GM21381 (cell line): Measurements from ENCODE around the gene CXXC5.
A peak's percentile ranks its signal among the peaks of the same experiment; 100 is the strongest.

Experiments used
- ATAC-seq: cut with Tn5 transposase; IDR thresholded peaks from one replicate; pipeline ENCODE4 v1.9.1; 2021; ENCODE audit warnings: mild to moderate bottlenecking, moderate library complexity; ENCODE audit not compliant: unreplicated experiment

Gene CXXC5

DNA sequence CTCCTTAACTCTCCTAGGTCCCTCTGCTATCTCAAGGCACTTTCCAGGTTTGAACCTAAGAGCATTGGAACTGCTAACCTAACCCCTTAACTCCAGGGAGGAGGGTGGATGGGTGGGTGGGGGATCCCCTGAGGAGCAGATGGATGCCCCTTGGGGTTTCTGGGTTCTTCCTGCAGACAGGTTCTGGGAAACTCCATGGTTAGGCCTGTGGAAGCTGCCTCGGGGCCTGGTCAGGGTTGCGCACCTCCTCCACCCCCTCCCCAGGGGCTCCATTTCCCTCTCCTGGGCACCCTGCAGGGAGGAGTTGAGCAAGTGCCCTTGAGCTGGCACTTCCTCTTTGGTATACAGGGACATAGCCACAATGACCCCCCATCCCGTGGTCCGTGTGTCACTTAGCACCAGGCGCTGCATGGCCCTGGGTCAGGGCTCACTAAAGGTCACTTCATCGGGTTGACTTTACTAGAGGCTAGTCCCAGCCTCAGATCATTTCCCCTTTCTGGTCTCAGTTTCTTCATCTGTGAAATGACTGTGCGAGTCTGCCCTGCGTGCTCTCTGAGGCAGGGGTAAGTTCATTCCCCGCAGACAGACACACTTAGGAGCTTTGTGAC lies 16.0 kb downstream of the CXXC5 start:
- ATAC-seq = peak; percentile 48

- no peak for ATAC-seq
These were observed 16.7 kb downstream of the CXXC5 start for GRCh38 chr5:139664727-139665351.

GRCh38 chr5:139665626-139666025 lies 17.5 kb downstream of the CXXC5 start:
- no peak for ATAC-seq

DNA sequence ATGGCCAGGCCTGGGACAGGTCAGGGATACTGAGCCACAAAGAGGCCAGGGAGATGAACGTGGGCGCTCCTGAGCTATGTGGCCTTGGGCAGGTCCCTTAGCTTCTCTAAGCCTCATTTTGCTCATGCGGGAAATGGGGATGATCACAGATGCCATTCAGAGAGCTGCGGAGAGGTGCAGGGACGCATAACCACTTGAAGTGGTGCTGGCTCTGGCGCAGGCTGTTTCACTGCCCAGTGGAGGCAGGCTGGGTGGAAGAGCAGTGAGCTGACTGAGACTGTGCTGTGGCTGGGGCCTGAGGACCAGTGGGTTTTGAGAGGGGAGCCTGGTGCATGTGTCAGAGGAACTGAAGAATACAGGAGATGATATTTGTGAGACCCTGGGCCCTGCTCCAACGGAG lies 18.4 kb downstream of the CXXC5 start:
- no peak for ATAC-seq

GRCh38 chr5:139667001-139667729 lies 19.0 kb downstream of the CXXC5 start:
- ATAC-seq = no peak

DNA sequence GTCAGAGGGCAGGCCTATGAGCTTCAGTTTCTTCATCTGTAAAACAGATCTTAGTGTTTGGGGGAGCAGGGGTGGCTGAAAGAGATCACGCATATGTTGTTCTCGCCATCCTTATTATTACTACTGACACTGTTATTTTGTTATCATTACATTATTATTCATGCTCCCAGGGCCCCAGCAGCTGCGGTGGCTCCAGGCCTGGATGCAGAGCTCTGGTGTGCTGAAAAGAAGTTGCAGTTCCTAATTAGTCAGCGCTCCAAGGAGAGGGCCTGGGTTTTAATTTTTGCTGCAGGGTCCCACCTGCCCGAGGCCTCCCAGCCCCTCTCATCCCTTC lies 19.5 kb downstream of the CXXC5 start:
- no peak for ATAC-seq

DNA sequence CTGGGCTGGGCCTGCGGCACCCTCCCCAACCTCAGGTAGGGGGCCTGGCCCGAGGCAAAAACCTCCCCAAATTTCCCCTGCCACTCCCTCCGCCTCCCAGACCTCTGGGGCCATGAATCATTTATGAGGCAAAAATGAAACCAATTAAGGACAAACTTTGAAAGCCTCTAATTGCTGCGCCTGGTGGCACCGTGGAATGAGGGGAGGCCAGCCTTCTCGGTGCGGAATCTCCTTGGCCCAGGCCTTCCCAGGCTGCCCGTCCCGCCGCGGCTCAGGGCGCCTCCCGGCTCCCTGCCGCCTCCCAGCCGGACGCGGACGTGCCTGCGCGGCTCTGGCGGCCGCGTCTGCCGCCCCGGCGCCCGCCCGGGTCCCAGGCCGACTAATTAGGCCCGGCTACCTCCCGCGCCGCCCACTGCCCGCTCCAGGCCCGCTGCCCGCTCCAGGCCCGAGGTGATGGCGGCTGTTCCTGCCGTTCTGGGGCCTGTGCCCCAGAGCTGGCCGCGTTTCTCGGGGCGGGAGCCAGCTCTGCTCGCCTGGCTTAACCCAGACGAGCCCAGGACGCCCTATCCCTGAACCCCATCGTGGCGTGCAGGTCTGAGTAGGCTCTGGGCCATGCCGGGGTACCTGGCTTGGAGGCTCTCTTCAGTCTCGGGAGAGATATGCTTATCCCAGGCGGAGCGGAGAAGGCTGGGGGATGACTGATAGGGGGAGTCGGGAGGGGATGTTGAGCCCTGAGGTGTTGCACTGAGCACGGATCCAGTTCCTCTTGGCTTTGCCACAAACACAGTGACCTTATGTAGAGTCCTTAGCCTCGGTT lies 20.1 kb downstream of the CXXC5 start:
- no peak for ATAC-seq

- no peak for ATAC-seq
These were observed 20.9 kb downstream of the CXXC5 start for GRCh38 chr5:139668924-139669661.

GRCh38 chr5:139669662-139670368 lies 21.7 kb downstream of the CXXC5 start:
- ATAC-seq = peak; percentile 31

DNA sequence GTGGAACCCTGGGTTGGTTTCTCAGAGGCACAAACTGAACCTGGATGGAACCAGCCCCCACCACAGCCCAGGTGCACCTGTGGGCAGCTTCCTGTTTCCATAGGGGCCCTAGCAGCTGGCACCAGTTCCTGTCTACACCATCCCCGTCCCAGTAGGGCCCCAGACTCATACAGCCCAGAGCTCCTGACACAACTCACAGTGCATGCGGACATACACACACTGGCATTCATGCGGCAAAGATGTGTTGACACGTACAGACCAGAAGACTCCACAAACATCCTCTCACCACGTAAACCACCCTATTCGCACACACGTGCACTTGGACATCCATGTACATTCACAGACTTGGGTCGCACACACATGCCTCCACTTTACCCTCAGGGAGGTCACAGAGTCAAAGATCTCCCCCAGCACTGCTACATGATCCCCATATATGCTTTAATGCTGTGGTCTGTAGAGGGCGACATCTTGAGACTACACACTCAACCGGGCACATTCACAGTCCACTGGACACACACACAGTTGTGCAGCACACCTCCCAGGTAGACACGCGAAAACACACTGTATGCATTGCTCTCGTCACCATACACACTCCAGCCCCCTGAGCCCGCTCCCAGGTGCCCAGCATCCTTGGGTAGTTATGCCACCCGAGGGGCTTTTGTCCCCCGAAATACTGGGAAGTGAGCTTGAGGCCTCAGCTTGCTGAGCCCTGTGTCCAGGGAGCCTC lies 22.4 kb downstream of the CXXC5 start:
- peak; percentile 45 for ATAC-seq

- ATAC-seq = no peak
These were observed 23.1 kb downstream of the CXXC5 start for GRCh38 chr5:139671096-139671841.

DNA sequence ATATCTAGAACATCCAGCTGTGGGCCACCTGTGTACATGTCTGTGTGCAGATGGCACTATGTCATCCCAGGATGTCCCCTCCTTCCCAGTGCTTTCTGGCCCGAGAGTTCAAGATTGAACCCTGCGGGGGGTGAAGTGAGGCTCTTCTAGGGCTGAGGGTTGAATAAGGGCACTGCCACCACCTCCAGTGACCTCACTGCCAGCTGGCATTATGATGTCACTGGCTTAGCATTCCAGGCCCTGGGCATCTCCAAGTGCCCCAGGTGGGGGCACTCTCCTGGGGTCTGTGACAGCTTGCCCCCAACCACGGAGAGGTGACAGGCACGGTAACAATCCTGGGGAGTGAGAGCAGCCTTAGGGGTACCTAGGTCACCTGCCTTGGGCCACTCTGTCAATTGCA lies 27.1 kb downstream of the CXXC5 start:
- no peak for ATAC-seq

DNA sequence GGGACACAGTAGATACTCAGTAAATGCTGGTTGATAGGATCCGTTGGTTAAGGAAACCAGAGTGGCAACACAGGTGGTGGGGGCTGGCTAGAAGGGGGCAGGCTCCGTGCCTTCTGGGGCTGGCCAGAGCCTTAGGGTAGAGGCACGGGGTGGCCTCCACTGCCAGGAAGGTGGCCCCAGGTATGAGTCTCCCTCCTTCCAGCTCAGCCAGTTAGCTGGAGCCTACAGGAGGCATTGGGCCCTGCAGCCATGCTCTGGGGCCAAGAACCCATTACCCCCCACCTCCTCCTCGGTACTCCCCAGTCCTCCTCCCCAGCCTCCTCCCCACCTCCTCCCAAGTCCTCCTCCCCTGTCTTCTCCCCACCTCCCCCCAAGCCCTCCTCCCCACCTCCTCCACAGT lies 27.7 kb downstream of the CXXC5 start:
- ATAC-seq = no peak

- no peak for ATAC-seq
These were observed 28.3 kb downstream of the CXXC5 start for GRCh38 chr5:139676406-139676805.

DNA sequence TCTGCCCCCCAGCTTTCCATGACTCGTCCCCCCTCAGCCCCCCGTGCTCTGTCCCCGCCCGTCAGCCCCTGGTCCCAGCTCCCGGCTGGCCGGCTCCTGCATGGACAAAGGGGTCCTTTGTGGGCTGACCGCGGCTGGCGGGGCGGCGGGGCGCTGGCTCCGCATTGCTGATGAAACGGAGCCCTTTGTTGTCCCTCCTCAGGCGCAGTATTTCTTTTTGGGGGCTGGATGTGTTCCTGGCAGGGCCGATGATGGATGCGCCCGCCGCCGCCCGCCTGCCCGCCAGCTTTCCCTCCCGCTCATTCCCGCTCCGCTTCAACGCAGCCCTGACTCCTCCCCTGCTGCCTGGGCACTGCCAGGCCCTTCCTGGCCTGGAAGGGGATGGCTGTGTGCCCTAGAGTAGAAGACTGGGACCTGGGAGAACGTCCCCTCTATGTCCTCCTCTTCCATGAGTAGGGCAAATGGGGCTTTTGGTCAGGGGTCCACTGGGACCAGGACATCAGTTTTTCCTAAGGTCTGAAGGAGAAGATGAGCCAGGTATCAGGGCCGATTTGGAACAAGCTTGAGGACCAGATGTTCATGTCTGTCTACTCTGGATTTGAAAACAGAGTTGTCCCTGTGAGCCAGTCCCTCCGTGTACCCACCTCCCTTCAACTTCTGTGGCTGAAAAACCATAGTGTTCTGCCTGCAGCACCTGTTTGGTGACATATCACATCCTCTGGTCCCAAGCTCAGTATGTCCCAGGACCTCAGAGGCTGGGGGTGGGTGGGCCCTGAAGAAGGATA lies 29.0 kb downstream of the CXXC5 start:
- ATAC-seq = no peak

- no peak for ATAC-seq
These were observed 29.8 kb downstream of the CXXC5 start for GRCh38 chr5:139677736-139678613.
